GM04504 (cell line): ENCODE results near the gene ICAM2.
"Not testable (repeated sequence)": the region's sequence is repeated elsewhere in the genome, so short reads cannot be mapped to it uniquely, and the experiment has no call there.

Experiments used
- DNase-seq: peaks from one replicate; pipeline ENCODE4 v3.0.0-alpha.2; 2012; ENCODE audit warnings: low read depth

The ICAM2 gene

DNA sequence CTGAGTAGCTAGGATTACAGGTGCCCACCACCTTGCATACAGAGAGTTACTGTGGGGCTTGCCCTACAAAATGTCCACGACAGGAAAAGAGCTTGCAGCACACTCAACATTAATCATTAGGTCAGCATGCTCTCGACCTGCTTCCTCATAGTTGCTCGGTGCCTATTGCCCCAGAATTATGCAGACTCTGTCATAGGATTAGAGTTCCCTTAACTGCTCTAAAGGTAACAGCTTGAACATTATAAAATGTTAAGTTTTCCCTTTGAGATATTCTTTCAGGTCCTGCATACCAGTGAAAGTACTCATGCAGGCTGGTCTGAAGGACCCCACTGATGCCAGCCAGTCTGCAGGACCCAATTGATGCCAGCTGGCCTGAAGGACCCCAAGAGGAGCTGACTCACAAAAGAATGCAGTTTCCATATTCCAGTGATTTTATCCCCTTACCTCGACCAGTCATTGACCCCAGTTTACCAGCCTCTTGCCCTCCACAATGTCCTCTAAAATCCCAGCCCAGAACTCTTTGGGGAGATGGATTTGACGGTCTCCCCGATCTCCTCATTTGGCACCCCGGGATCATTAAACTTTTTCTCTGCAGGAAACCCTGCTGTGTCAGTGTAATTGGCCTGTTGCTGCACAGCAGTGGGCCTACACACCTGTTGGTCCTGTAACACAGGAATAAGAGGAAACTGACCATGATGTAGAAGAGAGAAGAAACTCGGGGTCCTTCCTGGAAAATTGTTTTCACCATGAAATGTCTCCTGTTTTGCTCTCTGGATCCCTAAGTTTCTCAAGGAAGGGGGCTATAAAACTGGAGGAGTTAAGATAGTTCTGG lies 10.6 kb downstream of the ICAM2 start:
- DNase-seq = no peak

DNA sequence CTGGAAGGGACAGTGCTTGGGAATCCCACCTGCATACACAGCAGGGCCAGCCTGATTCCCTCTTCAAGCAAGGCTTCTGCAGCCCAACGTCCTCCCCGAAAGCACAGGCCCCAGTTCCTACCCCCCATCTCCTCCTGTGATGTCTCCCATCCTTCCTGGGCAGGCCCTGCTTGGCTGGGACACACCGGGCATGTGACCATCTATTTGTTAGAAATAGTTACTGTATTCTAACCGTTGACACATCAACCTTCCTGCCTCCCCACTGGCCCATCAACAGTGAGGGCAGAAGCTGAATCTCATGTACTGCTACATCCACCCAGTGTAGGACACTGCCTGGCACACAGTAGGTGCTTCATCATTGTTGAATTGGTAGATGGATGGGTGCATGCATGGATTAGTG lies 11.6 kb downstream of the ICAM2 start:
- no peak for DNase-seq

GRCh38 chr17:64008346-64008745 lies 12.1 kb downstream of the ICAM2 start:
- DNase-seq = no peak

- DNase-seq = no peak
Observed at GRCh38 chr17:64007838-64008282, 12.6 kb downstream of the ICAM2 start.

GRCh38 chr17:64007089-64007837 lies 13.2 kb downstream of the ICAM2 start:
- DNase-seq = not testable (repeated sequence)

DNA sequence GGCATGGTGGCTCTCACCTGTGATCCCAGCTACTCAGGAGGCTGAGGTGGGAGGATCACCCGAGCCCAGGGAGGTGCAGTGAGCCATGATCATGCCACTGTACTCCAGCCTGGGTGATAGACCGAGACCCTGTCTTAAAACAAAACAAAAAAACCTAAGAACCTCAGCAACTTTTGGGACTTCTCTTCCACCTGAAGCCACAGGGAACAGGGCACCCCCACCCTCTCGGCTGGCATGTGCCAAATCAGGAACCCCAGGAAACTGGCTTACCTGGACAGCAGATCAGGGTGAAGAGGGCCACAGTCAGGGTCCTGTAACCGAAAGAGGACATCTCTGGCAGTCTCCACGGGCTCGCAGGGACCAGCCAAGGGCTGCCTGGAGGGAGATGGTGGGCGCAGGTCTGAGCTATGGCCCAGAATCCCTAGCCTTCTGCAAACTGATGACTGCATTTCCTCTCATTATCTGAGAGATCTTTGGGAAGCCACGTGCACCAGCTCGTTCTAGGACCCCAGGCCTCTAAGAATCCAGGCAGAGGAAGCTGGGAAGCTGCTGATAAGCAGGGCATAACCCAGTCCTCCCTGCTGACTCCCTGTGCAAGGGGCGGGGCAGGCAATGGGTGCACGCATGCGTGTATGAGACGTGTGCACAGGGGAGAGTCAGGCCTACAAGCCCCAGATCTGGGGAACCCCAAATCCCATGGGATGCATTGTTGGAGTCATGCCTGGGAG lies 13.9 kb downstream of the ICAM2 start:
- DNase-seq = no peak

- DNase-seq = no peak
Observed at GRCh38 chr17:64005734-64006167, 14.7 kb downstream of the ICAM2 start.

GRCh38 chr17:64004903-64005733 lies 15.3 kb downstream of the ICAM2 start:
- no peak for DNase-seq

DNA sequence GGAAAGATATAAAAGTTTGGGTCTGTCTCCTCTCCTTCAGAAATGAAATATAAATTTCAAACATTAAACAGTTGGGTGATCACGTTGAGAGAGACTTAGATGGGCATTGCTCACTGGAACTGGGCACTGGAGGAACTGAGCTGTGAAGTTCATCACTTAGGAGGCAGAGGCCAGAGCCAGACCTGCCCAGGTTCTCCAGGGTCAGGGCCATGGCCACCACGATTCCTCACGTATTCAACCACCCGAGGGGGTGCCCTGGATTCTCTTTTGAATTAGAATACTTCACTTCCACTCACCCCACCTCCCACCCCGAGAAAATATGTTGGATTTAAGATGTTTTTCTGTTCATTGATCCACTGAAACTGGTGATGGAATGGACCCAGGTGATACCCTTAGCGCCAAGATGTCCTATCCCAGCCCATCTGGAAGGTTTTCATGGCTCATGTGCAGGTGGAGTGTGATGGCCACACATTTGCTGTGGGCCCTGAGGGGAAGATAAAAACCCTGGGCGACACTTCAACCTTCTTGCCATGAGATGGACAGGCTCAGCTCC lies 16.1 kb downstream of the ICAM2 start:
- DNase-seq = no peak

GRCh38 chr17:64003526-64004121 lies 16.8 kb downstream of the ICAM2 start:
- no peak for DNase-seq

DNA sequence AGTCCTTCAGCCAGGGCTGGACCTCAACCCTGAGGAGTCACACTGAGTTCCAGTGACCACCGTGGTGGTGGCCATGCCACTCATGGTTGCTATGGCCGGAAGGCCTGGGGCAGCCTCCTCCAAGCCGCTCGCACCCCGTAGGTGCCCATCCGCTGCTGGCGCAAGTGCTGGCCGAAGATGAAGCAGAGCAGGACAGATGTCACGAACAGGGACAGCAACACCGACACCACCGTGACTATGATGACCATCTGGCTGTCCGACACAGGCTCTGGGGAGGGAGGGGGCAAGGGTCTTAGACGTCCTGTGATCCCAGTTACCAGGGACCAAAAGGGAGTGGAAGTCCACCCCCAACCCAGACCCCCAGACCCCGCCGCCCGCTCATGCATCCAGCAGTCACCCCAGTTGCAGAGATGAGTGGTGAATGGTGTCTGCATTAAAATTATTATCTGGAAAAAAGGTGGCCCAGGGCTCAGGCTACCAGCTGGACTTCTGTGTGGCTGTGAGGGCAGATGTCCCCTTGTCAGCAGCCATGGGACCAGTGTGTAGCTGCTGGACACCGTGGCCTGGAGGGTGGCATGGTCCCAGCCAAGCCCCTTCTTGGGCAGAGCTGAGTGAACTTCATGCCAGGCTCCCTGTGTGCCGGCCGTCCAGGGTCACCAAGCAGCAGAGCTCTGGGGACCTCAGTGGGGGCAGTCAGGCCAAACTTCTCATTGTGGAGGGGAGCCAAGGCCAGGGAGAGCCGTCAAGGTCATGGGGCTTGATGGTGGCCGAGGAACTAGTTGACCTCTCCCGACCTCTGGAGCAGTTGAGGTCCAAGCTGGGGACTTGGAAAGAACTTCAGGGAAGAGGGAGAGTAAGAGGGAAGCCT lies 17.5 kb downstream of the ICAM2 start:
- DNase-seq = no peak

GRCh38 chr17:64001763-64002529 lies 18.5 kb downstream of the ICAM2 start:
- DNase-seq = no peak

DNA sequence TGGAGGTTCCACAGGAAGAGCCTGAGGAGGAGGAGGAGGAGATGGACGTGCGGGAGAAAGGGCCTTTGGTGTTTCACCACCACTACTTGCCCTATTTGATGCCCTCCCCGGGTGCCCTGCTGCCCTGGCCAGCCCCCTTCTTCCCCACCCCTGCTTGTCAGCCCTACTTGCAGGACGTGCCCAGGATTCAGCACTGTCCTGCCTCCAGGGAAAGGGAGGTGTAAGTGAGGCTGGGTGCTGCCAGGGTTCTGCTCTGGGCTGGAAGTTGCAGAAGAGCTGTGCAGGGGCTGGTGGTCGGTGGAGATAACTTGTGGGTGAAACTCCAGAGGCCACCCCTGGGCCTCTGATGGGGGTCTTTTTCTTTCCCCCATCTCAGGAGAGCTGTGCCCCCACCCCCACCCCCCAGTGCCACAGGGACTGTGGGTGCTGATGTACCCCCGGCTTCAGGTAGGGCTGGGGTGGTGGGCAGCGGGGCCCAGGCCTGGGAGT lies 19.3 kb downstream of the ICAM2 start:
- no peak for DNase-seq

- DNase-seq = no peak
Observed at GRCh38 chr17:63999680-64000531, 20.5 kb downstream of the ICAM2 start.

DNA sequence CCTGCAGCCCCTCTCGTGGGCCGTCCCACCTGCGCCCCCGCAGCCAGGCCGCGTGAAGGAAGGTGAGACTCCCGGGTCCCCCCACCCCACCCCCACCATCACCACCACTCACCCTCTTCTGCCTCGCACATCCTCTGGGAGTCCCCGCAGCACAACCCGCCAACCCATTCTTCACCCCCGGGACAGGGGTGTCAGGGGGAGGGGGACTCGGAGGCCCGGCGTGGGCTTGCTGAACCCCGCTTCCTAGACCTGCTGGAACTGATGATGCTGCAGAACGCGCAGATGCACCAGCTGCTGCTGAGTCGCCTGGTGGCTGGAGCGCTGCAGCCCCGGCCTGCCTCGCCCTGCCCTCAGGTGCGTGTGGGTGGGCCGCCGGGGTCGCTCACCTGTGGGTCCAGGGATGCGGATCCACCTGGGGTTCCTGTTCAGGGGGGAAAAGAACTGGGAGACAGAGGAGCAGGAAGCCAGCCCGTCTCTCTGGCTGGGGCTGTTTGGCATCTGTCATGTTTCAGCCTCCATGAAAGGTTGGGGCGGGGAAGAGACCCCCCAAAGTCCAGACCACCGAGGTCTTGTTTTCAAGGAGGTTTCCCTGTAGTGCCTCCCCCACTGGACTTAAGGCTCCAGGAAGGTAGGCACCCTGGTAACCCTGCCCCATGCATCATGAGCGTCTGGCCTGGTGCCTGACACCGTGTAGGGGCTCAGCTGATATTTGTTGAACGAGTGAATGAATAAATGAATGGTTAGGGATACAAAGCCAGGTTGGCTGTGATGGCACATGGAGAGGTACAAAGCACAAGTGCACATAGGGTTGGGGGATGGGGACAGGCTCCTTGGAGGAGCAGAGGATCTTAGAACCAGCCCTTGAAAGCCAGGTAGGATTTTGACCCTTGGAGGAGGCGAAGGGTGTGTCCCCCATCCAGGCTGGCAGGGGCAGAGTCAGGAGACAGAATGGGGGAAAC lies 21.4 kb downstream of the ICAM2 start:
- DNase-seq = no peak

DNA sequence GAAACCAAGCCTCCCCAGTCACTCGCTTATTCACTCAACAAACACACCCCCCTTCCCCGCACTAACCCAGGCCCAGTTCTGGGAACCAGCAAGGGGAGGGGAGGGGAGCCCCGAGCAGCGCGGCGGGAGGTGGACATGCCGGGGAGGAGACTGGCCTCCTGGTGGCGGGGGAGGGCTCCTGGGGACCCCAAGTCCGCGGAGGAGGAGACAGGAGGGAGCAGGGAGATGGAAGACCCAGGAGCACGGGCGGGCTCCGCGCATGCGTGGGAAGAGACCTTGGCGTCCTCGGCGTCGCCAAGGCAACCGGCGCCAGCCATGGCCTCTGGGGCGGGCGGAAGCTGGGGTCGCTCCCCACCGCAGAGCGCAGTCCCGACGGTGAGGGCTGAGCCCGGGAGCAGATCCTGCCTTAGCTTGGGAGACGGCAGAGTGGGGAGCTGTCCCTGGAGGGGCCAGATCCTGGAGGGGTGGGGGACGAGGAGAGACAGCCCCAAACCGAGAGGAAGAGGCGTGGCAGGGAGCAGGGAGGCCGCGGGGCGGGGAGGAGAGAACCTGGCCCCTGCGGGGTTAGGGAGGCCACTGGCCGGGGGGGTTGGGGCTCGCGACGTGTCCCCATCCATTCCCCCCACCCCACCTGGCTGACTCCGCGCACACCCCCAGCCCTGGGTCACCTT lies 22.2 kb downstream of the ICAM2 start, which contains the start of gene PRR29:
Gene PRR29, plus strand, starts transcription at position 302 of the 671 bp plus-strand sequence. Its CDS starts 14 bp downstream, at position 316.
- DNase-seq = no peak
